HG03280 (cell line): Measurements from ENCODE around the gene CCDC107.
"Not testable (repeated sequence)": the region's sequence is repeated elsewhere in the genome, so short reads cannot be mapped to it uniquely, and the experiment has no call there.

ENCODE experiments used
- ATAC-seq: cut with Tn5 transposase; IDR thresholded peaks from one replicate; pipeline ENCODE4 v1.9.1; 2021; ENCODE audit warnings: mild to moderate bottlenecking, moderate library complexity; ENCODE audit not compliant: unreplicated experiment

CCDC107 gene

GRCh38 chr9:35637427-35637955 lies 20.6 kb upstream of the CCDC107 start:
- not testable (repeated sequence) for ATAC-seq

DNA sequence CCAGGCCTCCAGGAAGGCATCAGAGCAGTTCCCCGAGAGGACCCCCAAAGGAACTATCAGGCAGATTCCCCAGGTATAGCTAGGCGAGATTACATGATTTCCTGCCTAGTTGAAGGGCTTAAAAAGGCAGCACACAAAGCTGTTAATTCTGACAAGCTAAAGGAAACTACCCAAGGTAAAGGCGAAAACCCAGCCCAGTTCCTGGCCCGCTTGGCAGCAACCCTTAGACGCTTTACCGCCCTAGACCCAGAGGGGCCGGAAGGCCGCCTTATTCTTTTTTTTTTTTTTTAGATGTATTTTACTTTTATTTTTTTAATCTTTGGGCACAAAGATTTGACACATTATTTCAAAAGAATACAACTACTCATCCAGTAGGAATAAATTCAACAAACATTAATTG lies 19.3 kb upstream of the CCDC107 start:
- not testable (repeated sequence) for ATAC-seq

- ATAC-seq: not testable (repeated sequence)
Observed at GRCh38 chr9:35639225-35639624, 18.9 kb upstream of the CCDC107 start.

DNA sequence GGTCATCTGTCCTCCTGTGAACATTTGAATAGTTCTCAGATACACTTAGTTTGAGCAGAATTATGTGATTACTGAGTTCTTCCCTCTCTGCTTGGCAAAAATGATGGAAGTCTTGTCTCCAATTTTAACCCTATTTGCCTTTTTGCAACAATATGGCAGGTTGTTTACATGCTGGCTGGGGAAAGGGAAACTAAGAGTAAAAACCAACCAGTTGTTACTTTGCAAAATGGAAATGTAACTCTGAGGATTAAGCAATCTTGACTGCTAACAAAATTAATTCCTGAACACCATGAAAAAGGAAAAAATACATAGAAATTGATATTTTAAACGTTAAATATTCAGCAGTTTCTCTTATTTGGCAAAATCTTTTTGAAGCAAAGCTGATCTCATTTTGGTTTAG lies 18.5 kb upstream of the CCDC107 start:
- no peak for ATAC-seq

- ATAC-seq: not testable (repeated sequence)
Observed at GRCh38 chr9:35640431-35640830, 17.7 kb upstream of the CCDC107 start.

DNA sequence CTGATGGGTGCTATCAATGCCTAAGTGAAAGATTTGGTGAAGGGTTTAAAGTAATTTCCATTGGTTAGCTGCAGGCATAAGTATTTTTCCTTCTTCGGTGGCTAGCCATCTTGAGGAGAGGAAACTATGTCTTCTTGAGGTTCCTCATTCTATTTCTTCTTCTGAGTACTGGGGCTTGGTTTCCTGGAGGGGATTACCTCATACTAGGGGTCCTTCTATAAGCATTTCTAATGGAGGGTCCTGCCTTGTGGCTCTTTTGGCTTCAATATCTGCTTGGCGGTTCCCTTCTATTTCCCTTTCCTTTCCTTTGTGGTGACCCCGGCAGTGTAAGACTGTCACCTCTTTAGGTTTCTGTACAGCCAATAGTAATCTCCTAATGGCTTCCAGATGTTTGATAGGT lies 16.6 kb upstream of the CCDC107 start:
- not testable (repeated sequence) for ATAC-seq

DNA sequence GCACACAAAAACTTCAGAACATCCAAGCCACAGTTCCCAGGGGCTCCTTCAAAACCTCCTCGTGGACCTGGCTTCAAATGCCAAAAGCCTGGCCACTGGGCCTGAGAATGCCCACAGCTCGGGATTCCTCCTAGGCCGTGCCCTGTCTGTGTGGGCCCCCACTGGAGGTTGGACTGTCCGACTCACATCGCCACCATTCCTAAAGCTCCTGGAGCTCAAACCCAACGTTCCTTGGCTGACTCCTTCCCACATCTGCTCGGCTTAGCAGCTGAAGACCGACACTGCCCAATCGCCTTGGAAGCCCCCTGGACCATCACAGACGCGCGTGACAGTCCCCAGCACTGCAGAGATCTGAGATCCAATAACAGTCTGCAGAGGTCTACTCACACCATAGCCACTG lies 15.0 kb upstream of the CCDC107 start:
- ATAC-seq: no peak

DNA sequence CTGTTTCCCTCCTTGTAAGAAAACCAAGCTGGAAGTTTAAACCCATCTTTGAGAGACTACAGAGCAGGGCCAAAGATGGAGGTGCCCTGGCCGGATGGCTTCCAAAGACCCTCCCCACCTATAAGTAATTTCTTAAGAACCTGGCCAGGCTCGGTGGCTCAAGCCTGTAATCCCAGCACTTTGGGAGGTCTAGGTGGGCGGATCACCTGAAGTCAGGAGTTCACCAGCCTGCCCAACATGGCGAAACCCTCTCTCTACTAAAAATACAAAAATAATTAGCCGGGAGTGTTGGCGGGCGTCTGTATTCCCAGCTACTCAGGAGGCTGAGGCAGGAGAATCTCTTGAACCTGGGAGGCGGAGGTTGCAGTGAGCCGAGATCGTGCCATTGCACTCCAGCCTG lies 12.4 kb upstream of the CCDC107 start:
- ATAC-seq: not testable (repeated sequence)

DNA sequence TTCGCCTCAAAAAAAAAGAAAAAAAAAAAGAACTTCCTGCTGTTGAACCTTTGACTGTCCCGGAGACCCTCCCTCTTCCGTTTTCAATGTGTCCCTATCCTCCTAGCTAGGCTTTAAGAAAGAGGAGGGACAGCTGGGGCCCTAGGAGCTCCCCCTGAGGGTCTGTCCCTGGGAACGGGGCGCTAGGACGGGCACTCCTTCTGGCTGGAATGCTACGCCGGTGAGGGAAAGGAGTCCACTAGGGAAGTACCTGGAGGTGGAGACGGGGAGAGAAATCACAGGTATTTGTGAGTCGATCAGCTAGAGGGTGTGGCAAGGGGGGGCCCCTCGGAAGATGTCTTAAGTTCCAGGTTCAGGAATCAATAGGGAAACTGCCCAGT lies 11.9 kb upstream of the CCDC107 start:
- ATAC-seq: no peak

DNA sequence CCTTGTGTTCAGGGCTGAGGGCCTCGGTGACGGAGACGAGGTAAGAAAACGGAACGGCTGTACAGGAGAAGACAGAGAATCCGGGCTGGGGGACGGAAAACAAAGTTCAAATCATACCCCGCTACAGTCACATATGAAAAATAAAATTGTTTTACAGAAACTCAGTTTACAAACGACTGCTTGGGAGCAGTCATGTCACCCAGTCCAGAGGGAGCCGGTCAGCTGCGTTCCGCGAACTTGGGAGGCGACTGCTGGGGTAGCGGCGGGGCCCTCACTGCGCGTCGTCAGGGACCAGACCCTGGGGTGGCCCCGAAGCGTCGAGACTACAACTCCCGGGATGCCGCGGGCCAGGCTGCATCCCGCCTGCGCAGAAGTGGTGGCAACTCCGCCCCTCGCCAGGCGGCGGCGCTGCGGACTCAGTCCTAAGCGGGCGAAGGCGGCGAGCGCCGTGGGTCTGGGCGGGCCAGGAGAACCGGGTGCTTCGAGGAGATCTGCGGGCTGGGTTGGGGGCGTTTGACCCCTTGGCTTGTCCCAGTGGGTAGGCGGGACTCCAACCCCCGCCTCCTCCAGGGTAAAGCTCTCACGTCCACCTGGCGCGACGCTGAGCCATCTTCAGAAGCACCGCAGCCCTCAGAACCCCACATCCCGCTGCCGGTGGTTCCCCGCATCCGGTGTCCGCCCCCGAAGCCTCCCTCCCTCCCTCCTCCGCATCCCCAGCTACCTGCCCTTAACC lies 11.4 kb upstream of the CCDC107 start:
- peak; percentile 90 for ATAC-seq

GRCh38 chr9:35649431-35650340 lies 8.4 kb upstream of the CCDC107 start:
- no peak for ATAC-seq

GRCh38 chr9:35650341-35651158 lies 7.5 kb upstream of the CCDC107 start, which contains the start of gene SIT1:
Gene SIT1 (minus strand): TSS chr9:35650931. CDS start chr9:35650853, 78 bp downstream.
- ATAC-seq: no peak

- no peak for ATAC-seq
Observed at GRCh38 chr9:35651956-35652828, 5.9 kb upstream of the CCDC107 start.

GRCh38 chr9:35652829-35653209 lies 5.3 kb upstream of the CCDC107 start:
- no peak for ATAC-seq

GRCh38 chr9:35653611-35654010 lies 4.5 kb upstream of the CCDC107 start:
- no peak for ATAC-seq

DNA sequence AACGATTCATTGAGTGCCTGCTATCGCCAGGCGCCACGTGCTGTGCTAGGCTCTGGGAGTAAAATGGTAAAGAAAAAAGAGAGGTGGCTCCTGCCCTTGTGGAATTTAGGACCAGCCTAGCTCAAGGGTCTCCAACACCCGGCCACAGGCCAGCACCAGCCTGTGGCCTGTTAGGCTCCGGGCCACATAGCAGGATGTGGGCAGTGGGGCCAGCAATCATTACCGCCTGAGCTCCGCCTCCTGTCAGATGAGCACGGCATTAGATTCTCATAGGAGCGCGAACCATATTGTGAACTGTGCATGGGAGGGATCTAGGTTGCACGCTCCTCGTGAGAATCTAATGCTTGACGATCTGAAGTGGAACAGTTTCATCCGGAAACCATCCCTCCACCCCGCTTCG lies 1.7 kb upstream of the CCDC107 start:
- ATAC-seq: no peak

- no peak for ATAC-seq
Observed at GRCh38 chr9:35656831-35657545, 1.1 kb upstream of the CCDC107 start.

DNA sequence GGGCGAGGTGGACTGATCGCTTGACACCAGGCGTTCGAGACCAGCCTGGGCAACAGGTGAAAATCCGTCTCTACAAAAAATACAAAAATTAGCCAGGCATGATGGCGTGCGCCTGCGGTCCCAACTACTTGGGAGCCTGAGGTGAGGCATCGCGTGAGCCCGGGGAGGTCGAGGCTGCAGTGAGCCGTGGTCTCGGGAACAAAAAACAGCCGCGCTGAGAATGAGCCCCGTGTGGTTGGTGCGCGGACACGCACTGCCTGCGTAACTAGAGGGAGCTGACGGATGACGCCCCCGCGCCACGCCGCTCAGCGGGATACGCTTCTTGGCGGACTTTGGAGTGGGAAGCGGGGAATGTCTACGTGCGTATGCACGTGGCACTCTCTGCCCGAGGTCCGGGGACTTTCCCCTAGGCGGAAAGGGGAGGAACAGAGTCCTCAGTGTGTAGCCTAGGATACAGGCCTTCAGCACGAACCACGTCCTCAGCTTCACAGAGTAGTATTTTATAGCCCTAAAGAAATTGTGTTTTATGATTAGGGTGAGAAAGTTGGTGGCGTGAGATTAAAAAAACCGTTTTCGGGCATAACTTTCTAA lies 451 bp upstream of the CCDC107 start, which contains the start of gene RMRP:
Gene RMRP (minus strand): TSS at position 474 of the 591 bp plus-strand sequence.
- peak; percentile 91 for ATAC-seq

DNA sequence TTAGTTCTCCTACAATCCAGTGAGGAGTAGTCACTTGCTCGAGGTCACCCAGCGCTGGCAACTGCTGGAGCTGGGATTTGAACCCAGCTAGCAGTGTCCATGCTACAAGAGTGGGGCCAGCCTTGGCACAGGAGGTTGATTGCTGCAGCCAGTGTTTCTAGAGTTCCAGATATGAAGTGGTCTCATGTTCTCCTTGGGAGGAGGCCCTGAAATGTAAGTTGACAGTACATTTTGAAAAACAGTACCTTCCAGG lies 802 bp downstream of the CCDC107 start:
- no peak for ATAC-seq
